ENCODE data around the gene PNMA6E.

DNA sequence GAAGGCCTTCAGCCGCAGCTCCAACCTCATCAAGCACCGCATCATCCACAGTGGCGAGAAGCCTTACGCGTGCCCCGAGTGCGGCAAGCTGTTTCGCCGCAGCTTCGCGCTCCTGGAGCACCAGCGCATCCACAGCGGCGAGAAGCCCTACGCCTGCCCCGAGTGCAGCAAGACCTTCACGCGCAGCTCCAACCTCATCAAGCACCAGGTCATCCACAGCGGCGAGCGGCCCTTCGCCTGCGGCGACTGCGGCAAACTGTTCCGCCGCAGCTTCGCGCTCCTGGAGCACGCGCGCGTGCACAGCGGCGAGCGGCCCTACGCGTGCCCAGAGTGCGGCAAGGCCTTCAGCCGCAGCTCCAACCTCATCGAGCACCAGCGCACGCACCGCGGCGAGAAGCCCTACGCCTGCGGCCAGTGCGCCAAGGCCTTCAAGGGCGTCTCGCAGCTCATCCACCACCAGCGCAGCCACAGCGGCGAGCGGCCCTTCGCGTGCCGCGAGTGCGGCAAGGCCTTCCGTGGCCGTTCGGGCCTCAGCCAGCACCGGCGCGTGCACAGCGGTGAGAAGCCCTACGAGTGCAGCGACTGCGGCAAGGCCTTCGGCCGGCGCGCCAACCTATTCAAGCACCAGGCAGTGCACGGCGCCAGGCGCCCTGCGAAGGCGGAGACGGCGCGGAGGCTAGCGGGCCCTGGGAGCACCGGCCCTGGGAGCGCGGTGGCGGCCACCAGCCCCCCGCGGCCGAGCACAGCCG lies 19.9 kb upstream of the PNMA6E start:
- TF ChIP-seq EZH2 (IDR thresholded peaks at IDR 0.05), result no peak
- no peak for TF ChIP-seq POLR2AphosphoS5 (IDR thresholded peaks at IDR 0.05; ENCODE audit: borderline replicate concordance, low read depth, low read length)

Data from SK-N-MC (cell line).